ENCODE results near the gene DDR2. TPM values are rescaled to one million over a fixed set of nuclear protein-coding genes. Genes with fewer than 3 reads are reported as not detected.
"Not testable (repeated sequence)": the region's sequence is repeated elsewhere in the genome, so short reads cannot be mapped to it uniquely, and the experiment has no call there.

Gene DDR2
- total and polyA plus RNA-seq, 2 donors, result 2.1 to 2.4 TPM

- not testable (repeated sequence) for H3K4me3 ChIP-seq (ENCODE audit: low read length in 2 of 2); H3K27me3 ChIP-seq (ENCODE audit: control insufficient read depth in 2 of 2, insufficient read depth in 1 of 2, low read length in 1 of 2); H3K4me1 ChIP-seq (ENCODE audit: control insufficient read depth in 2 of 2, insufficient read depth in 2 of 2, low read length in 2 of 2); H3K36me3 ChIP-seq (ENCODE audit: control insufficient read depth in 2 of 2, insufficient read depth in 2 of 2, low read length in 1 of 2); H3K9me3 ChIP-seq (ENCODE audit: control insufficient read depth in 2 of 2, insufficient read depth in 1 of 2, low read length in 1 of 2); H3K27ac ChIP-seq (ENCODE audit: low read depth in 1 of 2, low read length in 1 of 2); DNase-seq (ENCODE audit: low read depth in 6 of 9, low spot score in 9 of 9)
- no CpG with 5 or more reads among the region's 1 CpG for WGBS
Observed at GRCh38 chr1:162729195-162729774, 97.0 kb downstream of the DDR2 start.

- no peaks in the 10 kb centered on the region for H3K9me3 ChIP-seq (ENCODE audit: control insufficient read depth in 2 of 2, insufficient read depth in 1 of 2, low read length in 1 of 2)
- H3K36me3 ChIP-seq (ENCODE audit: control insufficient read depth in 2 of 2, insufficient read depth in 2 of 2, low read length in 1 of 2), result no peaks in the 10 kb centered on the region
- H3K4me3 ChIP-seq (ENCODE audit: low read length in 2 of 2), result no peak overlapping the region
- H3K27me3 ChIP-seq (ENCODE audit: control insufficient read depth in 2 of 2, insufficient read depth in 1 of 2, low read length in 1 of 2), result no peaks in the 10 kb centered on the region
- no peak overlapping the region for H3K27ac ChIP-seq (ENCODE audit: low read depth in 1 of 2, low read length in 1 of 2)
- no peak for DNase-seq (ENCODE audit: low read depth in 6 of 9, low spot score in 9 of 9)
- no peaks in the 10 kb centered on the region for H3K4me1 ChIP-seq (ENCODE audit: control insufficient read depth in 2 of 2, insufficient read depth in 2 of 2, low read length in 2 of 2)
Observed at GRCh38 chr1:162732094-162732493, 99.8 kb downstream of the DDR2 start.

- no peak overlapping the region for H3K4me3 ChIP-seq (ENCODE audit: low read length in 2 of 2)
- H3K9me3 ChIP-seq (ENCODE audit: control insufficient read depth in 2 of 2, insufficient read depth in 1 of 2, low read length in 1 of 2), result no peaks in the 10 kb centered on the region
- H3K4me1 ChIP-seq (ENCODE audit: control insufficient read depth in 2 of 2, insufficient read depth in 2 of 2, low read length in 2 of 2), result no peaks in the 10 kb centered on the region
- H3K36me3 ChIP-seq (ENCODE audit: control insufficient read depth in 2 of 2, insufficient read depth in 2 of 2, low read length in 1 of 2), result no peaks in the 10 kb centered on the region
- no peaks in the 10 kb centered on the region for H3K27me3 ChIP-seq (ENCODE audit: control insufficient read depth in 2 of 2, insufficient read depth in 1 of 2, low read length in 1 of 2)
- H3K27ac ChIP-seq (ENCODE audit: low read depth in 1 of 2, low read length in 1 of 2), result no peak overlapping the region
- 93% methylated on average over 8 of the region's 8 CpGs for WGBS
- DNase-seq (ENCODE audit: low read depth in 6 of 9, low spot score in 9 of 9), result no peak
Observed at GRCh38 chr1:162732566-162733335, 100.5 kb downstream of the DDR2 start.

- Histone ChIP-seq H3K27ac (ENCODE audit: low read depth in 1 of 2, low read length in 1 of 2) (no peak overlapping the region), H3K4me3 (ENCODE audit: low read length in 2 of 2) (no peak overlapping the region), H3K36me3 (ENCODE audit: control insufficient read depth in 2 of 2, insufficient read depth in 2 of 2, low read length in 1 of 2) (no peaks in the 10 kb centered on the region), H3K27me3 (ENCODE audit: control insufficient read depth in 2 of 2, insufficient read depth in 1 of 2, low read length in 1 of 2) (no peaks in the 10 kb centered on the region), H3K9me3 (ENCODE audit: control insufficient read depth in 2 of 2, insufficient read depth in 1 of 2, low read length in 1 of 2) (no peaks in the 10 kb centered on the region), H3K4me1 (ENCODE audit: control insufficient read depth in 2 of 2, insufficient read depth in 2 of 2, low read length in 2 of 2) (no peaks in the 10 kb centered on the region)
- 83% methylated on average over 1 of the region's 1 CpG for WGBS
- no peak for DNase-seq (ENCODE audit: low read depth in 6 of 9, low spot score in 9 of 9)
Observed at GRCh38 chr1:162733336-162733590, 101.0 kb downstream of the DDR2 start.

- H3K9me3 ChIP-seq (ENCODE audit: control insufficient read depth in 2 of 2, insufficient read depth in 1 of 2, low read length in 1 of 2), result no peaks in the 10 kb centered on the region
- no peaks in the 10 kb centered on the region for H3K27me3 ChIP-seq (ENCODE audit: control insufficient read depth in 2 of 2, insufficient read depth in 1 of 2, low read length in 1 of 2)
- H3K27ac ChIP-seq (ENCODE audit: low read depth in 1 of 2, low read length in 1 of 2), result no peak overlapping the region
- no peaks in the 10 kb centered on the region for H3K4me1 ChIP-seq (ENCODE audit: control insufficient read depth in 2 of 2, insufficient read depth in 2 of 2, low read length in 2 of 2)
- WGBS, result 93% methylated on average over 2 of the region's 2 CpGs
- no peak overlapping the region for H3K4me3 ChIP-seq (ENCODE audit: low read length in 2 of 2)
- no peaks in the 10 kb centered on the region for H3K36me3 ChIP-seq (ENCODE audit: control insufficient read depth in 2 of 2, insufficient read depth in 2 of 2, low read length in 1 of 2)
- no peak for DNase-seq (ENCODE audit: low read depth in 6 of 9, low spot score in 9 of 9)
Observed at GRCh38 chr1:162734047-162734446, 101.8 kb downstream of the DDR2 start.

- no peaks in the 10 kb centered on the region for H3K9me3 ChIP-seq (ENCODE audit: control insufficient read depth in 2 of 2, insufficient read depth in 1 of 2, low read length in 1 of 2)
- no peaks in the 10 kb centered on the region for H3K27me3 ChIP-seq (ENCODE audit: control insufficient read depth in 2 of 2, insufficient read depth in 1 of 2, low read length in 1 of 2)
- no peaks in the 10 kb centered on the region for H3K36me3 ChIP-seq (ENCODE audit: control insufficient read depth in 2 of 2, insufficient read depth in 2 of 2, low read length in 1 of 2)
- whole genome bisulfite sequencing, result 94% methylated on average over 3 of the region's 3 CpGs
- H3K4me1 ChIP-seq (ENCODE audit: control insufficient read depth in 2 of 2, insufficient read depth in 2 of 2, low read length in 2 of 2), result no peaks in the 10 kb centered on the region
- H3K4me3 ChIP-seq (ENCODE audit: low read length in 2 of 2), result no peak overlapping the region
- H3K27ac ChIP-seq (ENCODE audit: low read depth in 1 of 2, low read length in 1 of 2), result no peak overlapping the region
- no peak for DNase-seq (ENCODE audit: low read depth in 6 of 9, low spot score in 9 of 9)
Observed at GRCh38 chr1:162736184-162736583, 103.9 kb downstream of the DDR2 start.

- no peak for DNase-seq (ENCODE audit: low read depth in 6 of 9, low spot score in 9 of 9)
- Histone ChIP-seq H3K4me1 (ENCODE audit: control insufficient read depth in 2 of 2, insufficient read depth in 2 of 2, low read length in 2 of 2) (no peaks in the 10 kb centered on the region), H3K9me3 (ENCODE audit: control insufficient read depth in 2 of 2, insufficient read depth in 1 of 2, low read length in 1 of 2) (no peaks in the 10 kb centered on the region), H3K27ac (ENCODE audit: low read depth in 1 of 2, low read length in 1 of 2) (no peak overlapping the region), H3K4me3 (ENCODE audit: low read length in 2 of 2) (no peak overlapping the region), H3K27me3 (ENCODE audit: control insufficient read depth in 2 of 2, insufficient read depth in 1 of 2, low read length in 1 of 2) (no peaks in the 10 kb centered on the region), H3K36me3 (ENCODE audit: control insufficient read depth in 2 of 2, insufficient read depth in 2 of 2, low read length in 1 of 2) (no peaks in the 10 kb centered on the region)
- 95% methylated on average over 3 of the region's 3 CpGs for WGBS
Observed at GRCh38 chr1:162736633-162737067, 104.4 kb downstream of the DDR2 start.

GRCh38 chr1:162740755-162741154, 108.5 kb downstream of the DDR2 start:
- Histone ChIP-seq H3K36me3 (ENCODE audit: control insufficient read depth in 2 of 2, insufficient read depth in 2 of 2, low read length in 1 of 2) (no peaks in the 10 kb centered on the region), H3K27me3 (ENCODE audit: control insufficient read depth in 2 of 2, insufficient read depth in 1 of 2, low read length in 1 of 2) (no peaks in the 10 kb centered on the region), H3K4me3 (ENCODE audit: low read length in 2 of 2) (no peak overlapping the region), H3K4me1 (ENCODE audit: control insufficient read depth in 2 of 2, insufficient read depth in 2 of 2, low read length in 2 of 2) (no peaks in the 10 kb centered on the region), H3K9me3 (ENCODE audit: control insufficient read depth in 2 of 2, insufficient read depth in 1 of 2, low read length in 1 of 2) (no peaks in the 10 kb centered on the region), H3K27ac (ENCODE audit: low read depth in 1 of 2, low read length in 1 of 2) (no peak overlapping the region)
- DNase-seq (ENCODE audit: low read depth in 6 of 9, low spot score in 9 of 9), result no peak
- 94% methylated on average over 4 of the region's 4 CpGs for WGBS

- H3K36me3 ChIP-seq (ENCODE audit: control insufficient read depth in 2 of 2, insufficient read depth in 2 of 2, low read length in 1 of 2), result no peaks in the 10 kb centered on the region
- no peak overlapping the region for H3K4me3 ChIP-seq (ENCODE audit: low read length in 2 of 2)
- DNase-seq (ENCODE audit: low read depth in 6 of 9, low spot score in 9 of 9), result no peak
- H3K9me3 ChIP-seq (ENCODE audit: control insufficient read depth in 2 of 2, insufficient read depth in 1 of 2, low read length in 1 of 2), result peaks cover 0 to 6% of the 10 kb centered on the region in 2 donors
- no peak overlapping the region for H3K27ac ChIP-seq (ENCODE audit: low read depth in 1 of 2, low read length in 1 of 2)
- H3K27me3 ChIP-seq (ENCODE audit: control insufficient read depth in 2 of 2, insufficient read depth in 1 of 2, low read length in 1 of 2), result no peaks in the 10 kb centered on the region
- 89% methylated on average over 2 of the region's 2 CpGs for WGBS
- H3K4me1 ChIP-seq (ENCODE audit: control insufficient read depth in 2 of 2, insufficient read depth in 2 of 2, low read length in 2 of 2), result no peaks in the 10 kb centered on the region
Observed at GRCh38 chr1:162741574-162741973, 109.3 kb downstream of the DDR2 start.
